K562 (cell line): ENCODE results near the gene APOM. TPM values are rescaled to one million over a fixed set of nuclear protein-coding genes. Genes with fewer than 3 reads are reported as not detected.

ENCODE experiments used
- BCL6 ChIP-seq: fragments of 250-450 bp; sonication (Bioruptor Pico); IDR thresholded peaks from 2 replicates; pipeline ENCODE4 v1.4.0; 2020
- BRD4 ChIP-seq: fragments of 200-600 bp; sonication (generic); IDR thresholded peaks from 2 replicates; pipeline ENCODE4 v1.6.1; 2017; ENCODE audit warnings: inconsistent platforms
- GATA2 ChIP-seq: sonication (generic); formaldehyde crosslinking; IDR thresholded peaks from 2 replicates; pipeline ENCODE4 v1.4.0; 2020; ENCODE audit warnings: mild to moderate bottlenecking, missing genetic modification reagents
- PHTF2 ChIP-seq: fragments of 250-450 bp; sonication (Bioruptor Pico); IDR thresholded peaks from 2 replicates; pipeline ENCODE4 v1.5.0; 2021; ENCODE audit warnings: mild to moderate bottlenecking
- RBM14 ChIP-seq: fragments of 200-400 bp; formaldehyde crosslinking; IDR thresholded peaks from 2 replicates; pipeline ENCODE4 v1.6.1; 2018; ENCODE audit warnings: low read depth, mild to moderate bottlenecking, low read length, moderate library complexity, borderline replicate concordance; ENCODE audit not compliant: insufficient read depth
- RBM15 ChIP-seq: fragments of 200-400 bp; formaldehyde crosslinking; IDR thresholded peaks from 2 replicates; pipeline ENCODE4 v1.6.1; 2018; ENCODE audit warnings: mild to moderate bottlenecking, low read length, moderate library complexity; ENCODE audit not compliant: insufficient read depth
- SLC30A9 ChIP-seq: fragments of 250-450 bp; sonication (Bioruptor Pico); IDR thresholded peaks from 2 replicates; pipeline ENCODE4 v1.8.0; 2022; ENCODE audit warnings: mild to moderate bottlenecking, moderate library complexity
- STAT5B ChIP-seq: fragments of 250-450 bp; sonication (Bioruptor Pico); IDR thresholded peaks from 2 replicates; pipeline ENCODE4 v1.8.0; 2021; ENCODE audit warnings: mild to moderate bottlenecking, inconsistent platforms
- ZNF217 ChIP-seq: sonication (generic); formaldehyde crosslinking; IDR thresholded peaks from 2 replicates; pipeline ENCODE4 v1.8.0; 2022; ENCODE audit warnings: mild to moderate bottlenecking, missing genetic modification reagents
- polyA plus RNA-seq, 8 experiments: library from polyadenylated mRNA; depleted of rRNA in 4 of 8; stranded (reverse) in 5 of 8; unstranded in 3 of 8; fragments of >200 nt; fragmentation: Nextera tagmentation in 2 of 8; fragmentation: Illumina TruSeq in 1 of 8; extraction: Ambion mirVana in 2 of 8; extraction: Trizol in 1 of 8; gene quantifications; 2 replicates each; pipeline versions ENCODE4 v1.2.1 to v1.2.3, GENCODE V29; 2011 to 2014; ENCODE audit warnings: inconsistent platforms in 1 of 8, missing spikeins in 1 of 8
- total RNA-seq, 7 experiments: library from RNA; depleted of rRNA in 6 of 7; stranded (reverse); fragments of >200 nt in 6 of 7; fragmentation: Illumina TruSeq in 2 of 7; extraction: Trizol in 2 of 7; gene quantifications; 2 replicates each; pipeline versions ENCODE4 v1.2.1 to v1.2.3, GENCODE V29; 2011 to 2021; ENCODE audit warnings: low replicate concordance in 1 of 7
- TF ChIP-seq, protein P1 (sequence below): fragments of 200-600 bp; sonication (generic); IDR thresholded peaks from one replicate; pipeline ENCODE4 v1.6.1; 2012; ENCODE audit warnings: mild to moderate bottlenecking, low read depth, low read length, inconsistent platforms
- TF ChIP-seq, protein P2 (sequence below): sonication (generic); formaldehyde crosslinking; IDR thresholded peaks from 2 replicates; pipeline ENCODE4 v1.8.0; 2022; ENCODE audit warnings: missing genetic modification reagents, mild to moderate bottlenecking, borderline replicate concordance
- TF ChIP-seq, protein P3 (sequence below): fragments of 250-450 bp; sonication (Bioruptor Pico); IDR thresholded peaks from 2 replicates; pipeline ENCODE4 v1.5.0; 2020; ENCODE audit warnings: mild to moderate bottlenecking

APOM gene
- total and polyA plus RNA-seq, 9 of the 15 experiments (the other 6 are each of a cell fraction or from before 2014, with no cell fraction given) = 5.7 to 24.3 (median 10.4) TPM

DNA sequence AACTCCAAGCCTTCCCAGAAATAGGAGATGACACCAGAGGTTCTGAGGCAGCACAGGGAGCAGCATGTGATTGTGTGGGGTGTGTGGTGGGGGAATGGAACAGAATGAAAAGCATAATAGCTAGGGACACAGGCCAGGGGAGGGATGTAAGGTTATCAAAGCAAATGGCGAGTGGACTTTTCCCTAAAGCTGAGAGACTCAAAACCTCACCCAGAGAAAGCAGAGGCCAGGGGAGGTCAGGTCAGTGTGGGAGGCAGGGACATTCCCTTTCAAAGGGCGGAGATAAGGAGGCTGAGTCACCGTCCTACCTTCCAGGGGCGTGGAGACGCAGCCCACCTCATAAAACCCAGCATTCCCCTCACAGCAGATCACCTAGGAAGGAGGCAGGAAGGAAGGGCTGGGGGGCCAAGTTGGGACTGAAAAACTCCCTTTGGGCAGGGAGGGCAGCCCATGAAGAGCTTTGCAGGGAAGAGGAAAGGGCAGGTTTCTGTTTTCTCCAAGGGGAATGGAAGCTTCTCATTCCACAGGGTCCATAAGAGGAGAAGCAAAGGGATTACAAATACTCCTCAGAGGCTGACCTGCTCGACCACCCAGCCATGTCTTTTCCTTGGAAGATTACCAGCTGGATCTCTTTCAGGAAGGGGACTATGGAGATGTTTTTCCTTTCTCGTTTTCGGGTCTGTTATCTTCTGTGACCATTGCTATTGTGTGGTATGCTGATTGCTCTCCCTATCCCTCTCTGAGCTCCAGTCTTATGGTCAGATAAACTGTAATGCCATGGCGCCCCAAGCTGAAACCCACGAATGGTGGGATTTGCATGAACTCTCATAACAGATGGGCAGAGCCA, 34.8 kb downstream of the APOM start (continued):
- TF ChIP-seq, protein P1, sequence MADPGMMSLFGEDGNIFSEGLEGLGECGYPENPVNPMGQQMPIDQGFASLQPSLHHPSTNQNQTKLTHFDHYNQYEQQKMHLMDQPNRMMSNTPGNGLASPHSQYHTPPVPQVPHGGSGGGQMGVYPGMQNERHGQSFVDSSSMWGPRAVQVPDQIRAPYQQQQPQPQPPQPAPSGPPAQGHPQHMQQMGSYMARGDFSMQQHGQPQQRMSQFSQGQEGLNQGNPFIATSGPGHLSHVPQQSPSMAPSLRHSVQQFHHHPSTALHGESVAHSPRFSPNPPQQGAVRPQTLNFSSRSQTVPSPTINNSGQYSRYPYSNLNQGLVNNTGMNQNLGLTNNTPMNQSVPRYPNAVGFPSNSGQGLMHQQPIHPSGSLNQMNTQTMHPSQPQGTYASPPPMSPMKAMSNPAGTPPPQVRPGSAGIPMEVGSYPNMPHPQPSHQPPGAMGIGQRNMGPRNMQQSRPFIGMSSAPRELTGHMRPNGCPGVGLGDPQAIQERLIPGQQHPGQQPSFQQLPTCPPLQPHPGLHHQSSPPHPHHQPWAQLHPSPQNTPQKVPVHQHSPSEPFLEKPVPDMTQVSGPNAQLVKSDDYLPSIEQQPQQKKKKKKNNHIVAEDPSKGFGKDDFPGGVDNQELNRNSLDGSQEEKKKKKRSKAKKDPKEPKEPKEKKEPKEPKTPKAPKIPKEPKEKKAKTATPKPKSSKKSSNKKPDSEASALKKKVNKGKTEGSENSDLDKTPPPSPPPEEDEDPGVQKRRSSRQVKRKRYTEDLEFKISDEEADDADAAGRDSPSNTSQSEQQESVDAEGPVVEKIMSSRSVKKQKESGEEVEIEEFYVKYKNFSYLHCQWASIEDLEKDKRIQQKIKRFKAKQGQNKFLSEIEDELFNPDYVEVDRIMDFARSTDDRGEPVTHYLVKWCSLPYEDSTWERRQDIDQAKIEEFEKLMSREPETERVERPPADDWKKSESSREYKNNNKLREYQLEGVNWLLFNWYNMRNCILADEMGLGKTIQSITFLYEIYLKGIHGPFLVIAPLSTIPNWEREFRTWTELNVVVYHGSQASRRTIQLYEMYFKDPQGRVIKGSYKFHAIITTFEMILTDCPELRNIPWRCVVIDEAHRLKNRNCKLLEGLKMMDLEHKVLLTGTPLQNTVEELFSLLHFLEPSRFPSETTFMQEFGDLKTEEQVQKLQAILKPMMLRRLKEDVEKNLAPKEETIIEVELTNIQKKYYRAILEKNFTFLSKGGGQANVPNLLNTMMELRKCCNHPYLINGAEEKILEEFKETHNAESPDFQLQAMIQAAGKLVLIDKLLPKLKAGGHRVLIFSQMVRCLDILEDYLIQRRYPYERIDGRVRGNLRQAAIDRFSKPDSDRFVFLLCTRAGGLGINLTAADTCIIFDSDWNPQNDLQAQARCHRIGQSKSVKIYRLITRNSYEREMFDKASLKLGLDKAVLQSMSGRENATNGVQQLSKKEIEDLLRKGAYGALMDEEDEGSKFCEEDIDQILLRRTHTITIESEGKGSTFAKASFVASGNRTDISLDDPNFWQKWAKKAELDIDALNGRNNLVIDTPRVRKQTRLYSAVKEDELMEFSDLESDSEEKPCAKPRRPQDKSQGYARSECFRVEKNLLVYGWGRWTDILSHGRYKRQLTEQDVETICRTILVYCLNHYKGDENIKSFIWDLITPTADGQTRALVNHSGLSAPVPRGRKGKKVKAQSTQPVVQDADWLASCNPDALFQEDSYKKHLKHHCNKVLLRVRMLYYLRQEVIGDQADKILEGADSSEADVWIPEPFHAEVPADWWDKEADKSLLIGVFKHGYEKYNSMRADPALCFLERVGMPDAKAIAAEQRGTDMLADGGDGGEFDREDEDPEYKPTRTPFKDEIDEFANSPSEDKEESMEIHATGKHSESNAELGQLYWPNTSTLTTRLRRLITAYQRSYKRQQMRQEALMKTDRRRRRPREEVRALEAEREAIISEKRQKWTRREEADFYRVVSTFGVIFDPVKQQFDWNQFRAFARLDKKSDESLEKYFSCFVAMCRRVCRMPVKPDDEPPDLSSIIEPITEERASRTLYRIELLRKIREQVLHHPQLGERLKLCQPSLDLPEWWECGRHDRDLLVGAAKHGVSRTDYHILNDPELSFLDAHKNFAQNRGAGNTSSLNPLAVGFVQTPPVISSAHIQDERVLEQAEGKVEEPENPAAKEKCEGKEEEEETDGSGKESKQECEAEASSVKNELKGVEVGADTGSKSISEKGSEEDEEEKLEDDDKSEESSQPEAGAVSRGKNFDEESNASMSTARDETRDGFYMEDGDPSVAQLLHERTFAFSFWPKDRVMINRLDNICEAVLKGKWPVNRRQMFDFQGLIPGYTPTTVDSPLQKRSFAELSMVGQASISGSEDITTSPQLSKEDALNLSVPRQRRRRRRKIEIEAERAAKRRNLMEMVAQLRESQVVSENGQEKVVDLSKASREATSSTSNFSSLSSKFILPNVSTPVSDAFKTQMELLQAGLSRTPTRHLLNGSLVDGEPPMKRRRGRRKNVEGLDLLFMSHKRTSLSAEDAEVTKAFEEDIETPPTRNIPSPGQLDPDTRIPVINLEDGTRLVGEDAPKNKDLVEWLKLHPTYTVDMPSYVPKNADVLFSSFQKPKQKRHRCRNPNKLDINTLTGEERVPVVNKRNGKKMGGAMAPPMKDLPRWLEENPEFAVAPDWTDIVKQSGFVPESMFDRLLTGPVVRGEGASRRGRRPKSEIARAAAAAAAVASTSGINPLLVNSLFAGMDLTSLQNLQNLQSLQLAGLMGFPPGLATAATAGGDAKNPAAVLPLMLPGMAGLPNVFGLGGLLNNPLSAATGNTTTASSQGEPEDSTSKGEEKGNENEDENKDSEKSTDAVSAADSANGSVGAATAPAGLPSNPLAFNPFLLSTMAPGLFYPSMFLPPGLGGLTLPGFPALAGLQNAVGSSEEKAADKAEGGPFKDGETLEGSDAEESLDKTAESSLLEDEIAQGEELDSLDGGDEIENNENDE = no peak
- TF ChIP-seq, protein P2, sequence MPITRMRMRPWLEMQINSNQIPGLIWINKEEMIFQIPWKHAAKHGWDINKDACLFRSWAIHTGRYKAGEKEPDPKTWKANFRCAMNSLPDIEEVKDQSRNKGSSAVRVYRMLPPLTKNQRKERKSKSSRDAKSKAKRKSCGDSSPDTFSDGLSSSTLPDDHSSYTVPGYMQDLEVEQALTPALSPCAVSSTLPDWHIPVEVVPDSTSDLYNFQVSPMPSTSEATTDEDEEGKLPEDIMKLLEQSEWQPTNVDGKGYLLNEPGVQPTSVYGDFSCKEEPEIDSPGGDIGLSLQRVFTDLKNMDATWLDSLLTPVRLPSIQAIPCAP = no peak
- TF ChIP-seq RBM15 = no peak
- peak; percentile 56; the same call in 1 of the 2 replicates for TF ChIP-seq GATA2
- TF ChIP-seq ZNF217 (CRISPR knock-in tag) = no peak
- TF ChIP-seq RBM14 = no peak
- TF ChIP-seq PHTF2 (CRISPR knock-in tag) = peak; percentile 30; the same call in 1 of the 2 replicates
- TF ChIP-seq BCL6 = no peak
- no peak for TF ChIP-seq BRD4
- TF ChIP-seq, protein P3, sequence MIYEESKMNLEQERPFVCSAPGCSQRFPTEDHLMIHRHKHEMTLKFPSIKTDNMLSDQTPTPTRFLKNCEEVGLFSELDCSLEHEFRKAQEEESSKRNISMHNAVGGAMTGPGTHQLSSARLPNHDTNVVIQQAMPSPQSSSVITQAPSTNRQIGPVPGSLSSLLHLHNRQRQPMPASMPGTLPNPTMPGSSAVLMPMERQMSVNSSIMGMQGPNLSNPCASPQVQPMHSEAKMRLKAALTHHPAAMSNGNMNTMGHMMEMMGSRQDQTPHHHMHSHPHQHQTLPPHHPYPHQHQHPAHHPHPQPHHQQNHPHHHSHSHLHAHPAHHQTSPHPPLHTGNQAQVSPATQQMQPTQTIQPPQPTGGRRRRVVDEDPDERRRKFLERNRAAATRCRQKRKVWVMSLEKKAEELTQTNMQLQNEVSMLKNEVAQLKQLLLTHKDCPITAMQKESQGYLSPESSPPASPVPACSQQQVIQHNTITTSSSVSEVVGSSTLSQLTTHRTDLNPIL (CRISPR knock-in tag) = no peak
- TF ChIP-seq STAT5B (CRISPR knock-in tag) = no peak
- no peak for TF ChIP-seq SLC30A9 (CRISPR knock-in tag)
